H9 (cell line): ENCODE data around the gene BPTF. TPM values are rescaled to one million over a fixed set of nuclear protein-coding genes. Genes with fewer than 3 reads are reported as not detected.
"Not testable (repeated sequence)": the region's sequence is repeated elsewhere in the genome, so short reads cannot be mapped to it uniquely, and the experiment has no call there.

ENCODE experiments used
- DNase-seq: peaks from one replicate; pipeline ENCODE4 v3.0.0-alpha.2; 2017
- H2AFZ ChIP-seq: one replicate; pipeline ENCODE4 v1.6.1; 2013; ENCODE audit warnings: mild to moderate bottlenecking, low read length, control low read depth, moderate library complexity
- H2AK5ac ChIP-seq: 2 replicates; pipeline ENCODE4 v1.6.1; 2013; ENCODE audit warnings: low read length, control low read depth, mixed read lengths; ENCODE audit not compliant: insufficient read length
- H2BK120ac ChIP-seq: one replicate; pipeline ENCODE4 v1.6.1; 2013; ENCODE audit warnings: low read depth, mild to moderate bottlenecking, low read length, control low read depth, inconsistent platforms; ENCODE audit not compliant: poor library complexity, severe bottlenecking
- H2BK12ac ChIP-seq: 2 replicates; pipeline ENCODE4 v1.6.1; 2013; ENCODE audit warnings: low read length, control low read depth, mixed read lengths, low read depth; ENCODE audit not compliant: insufficient read length
- H2BK15ac ChIP-seq: 2 replicates; pipeline ENCODE4 v1.6.1; 2013; ENCODE audit warnings: low read depth, low read length, control low read depth
- H2BK20ac ChIP-seq: one replicate; pipeline ENCODE4 v1.6.1; 2013; ENCODE audit warnings: low read depth, mild to moderate bottlenecking, low read length, control low read depth, inconsistent platforms; ENCODE audit not compliant: poor library complexity, severe bottlenecking
- H2BK5ac ChIP-seq: 2 replicates; pipeline ENCODE4 v1.6.1; 2013; ENCODE audit warnings: low read length, control low read depth, mixed read lengths; ENCODE audit not compliant: insufficient read length
- H3K14ac ChIP-seq: 2 replicates; pipeline ENCODE4 v1.6.1; 2013; ENCODE audit warnings: low read length, control low read depth; ENCODE audit not compliant: insufficient read depth
- H3K18ac ChIP-seq: 2 replicates; pipeline ENCODE4 v1.6.1; 2013; ENCODE audit warnings: low read depth, mild to moderate bottlenecking, mixed read lengths, low read length, control low read depth; ENCODE audit not compliant: insufficient read length
- H3K23ac ChIP-seq: 2 replicates; pipeline ENCODE4 v1.6.1; 2013; ENCODE audit warnings: low read length, control low read depth, mixed read lengths, low read depth; ENCODE audit not compliant: insufficient read length
- H3K23me2 ChIP-seq: 2 replicates; pipeline ENCODE4 v1.6.1; 2013; ENCODE audit warnings: low read depth, mild to moderate bottlenecking, mixed read lengths, low read length, control low read depth; ENCODE audit not compliant: insufficient read length, poor library complexity, severe bottlenecking
- H3K27ac ChIP-seq: 2 replicates; pipeline ENCODE4 v1.5.1; 2013; ENCODE audit warnings: low read length, control low read depth, mixed read lengths, low read depth; ENCODE audit not compliant: insufficient read length
- H3K27me3 ChIP-seq: 2 replicates; pipeline ENCODE4 v1.6.1; 2013; ENCODE audit warnings: low read length, control low read depth, inconsistent platforms; ENCODE audit not compliant: insufficient read depth
- H3K4ac ChIP-seq: 2 replicates; pipeline ENCODE4 v1.6.1; 2013; ENCODE audit warnings: low read depth, mild to moderate bottlenecking, control low read depth, inconsistent platforms, low read length, moderate library complexity
- H3K4me1 ChIP-seq: 2 replicates; pipeline ENCODE4 v1.6.1; 2013; ENCODE audit warnings: low read length, control low read depth, inconsistent platforms; ENCODE audit not compliant: insufficient read depth
- H3K4me2 ChIP-seq: 2 replicates; pipeline ENCODE4 v1.6.1; 2013; ENCODE audit warnings: low read length, control low read depth, mixed read lengths; ENCODE audit not compliant: insufficient read length, insufficient read depth
- H3K56ac ChIP-seq: 2 replicates; pipeline ENCODE4 v1.6.1; 2013; ENCODE audit warnings: low read depth, mild to moderate bottlenecking, mixed read lengths, low read length, control low read depth; ENCODE audit not compliant: insufficient read length
- H3K79me1 ChIP-seq: 2 replicates; pipeline ENCODE4 v1.6.1; 2013; ENCODE audit warnings: low read depth, mild to moderate bottlenecking, moderate library complexity, low read length, control low read depth, inconsistent platforms; ENCODE audit not compliant: insufficient read depth, poor library complexity, severe bottlenecking
- H3K79me2 ChIP-seq: 2 replicates; pipeline ENCODE4 v1.6.1; 2013; ENCODE audit warnings: low read length, control low read depth, inconsistent platforms; ENCODE audit not compliant: insufficient read depth
- H3K9ac ChIP-seq: 2 replicates; pipeline ENCODE4 v1.6.1; 2013; ENCODE audit warnings: low read length, control low read depth, mixed read lengths; ENCODE audit not compliant: insufficient read length; ENCODE audit errors: extremely low read depth
- H3K9me3 ChIP-seq: one replicate; pipeline ENCODE4 v1.6.1; 2013; ENCODE audit warnings: low read depth, low read length, inconsistent platforms; ENCODE audit not compliant: control insufficient read depth
- H3T11ph ChIP-seq: one replicate; pipeline ENCODE4 v1.6.1; 2013; ENCODE audit warnings: mild to moderate bottlenecking, low read length, control low read depth, inconsistent platforms
- H4K20me1 ChIP-seq: one replicate; pipeline ENCODE4 v1.6.1; 2013; ENCODE audit not compliant: control insufficient read depth, insufficient read length, insufficient read depth
- H4K5ac ChIP-seq: 2 replicates; pipeline ENCODE4 v1.6.1; 2013; ENCODE audit warnings: low read depth, mild to moderate bottlenecking, mixed read lengths, low read length, control low read depth; ENCODE audit not compliant: insufficient read length
- H4K8ac ChIP-seq: replicated peaks from 2 replicates; pipeline ENCODE4 v1.6.1; 2013; ENCODE audit warnings: low read length, control low read depth, mixed read lengths, low read depth; ENCODE audit not compliant: insufficient read length
- H4K91ac ChIP-seq: 2 replicates; pipeline ENCODE4 v1.6.1; 2013; ENCODE audit warnings: low read depth, mild to moderate bottlenecking, moderate library complexity, mixed read lengths, low read length, control low read depth; ENCODE audit not compliant: insufficient read length
- H3K27ac Mint-ChIP-seq, 3 experiments: 2 replicates in 2 of 3; 3 replicates in 1 of 3; pipeline ENCODE4 v1.8.0; 2020 to 2021; ENCODE audit warnings: mixed read lengths in 3 of 3, mild to moderate bottlenecking in 1 of 3, moderate library complexity in 1 of 3
- H3K27me3 Mint-ChIP-seq: 2 replicates; pipeline ENCODE4 v1.8.0; 2021; ENCODE audit warnings: low read depth, mild to moderate bottlenecking, moderate library complexity, mixed read lengths
- H3K36me3 Mint-ChIP-seq, 3 experiments: 2 replicates in 2 of 3; 3 replicates in 1 of 3; pipeline ENCODE4 v1.8.0; 2020 to 2021; ENCODE audit warnings: low read depth in 3 of 3, mixed read lengths in 3 of 3; ENCODE audit not compliant: insufficient read depth in 1 of 3
- H3K4me1 Mint-ChIP-seq, 2 experiments: 2 replicates each; pipeline ENCODE4 v1.8.0; 2020; ENCODE audit warnings: mixed read lengths in 2 of 2
- H3K4me3 Mint-ChIP-seq, 2 experiments: 2 replicates in 1 of 2; 3 replicates in 1 of 2; pipeline ENCODE4 v1.8.0; 2020 to 2021; ENCODE audit warnings: mild to moderate bottlenecking in 2 of 2, mixed read lengths in 2 of 2, moderate library complexity in 1 of 2
- H3K9me3 Mint-ChIP-seq, 2 experiments: 2 replicates in 1 of 2; 3 replicates in 1 of 2; pipeline ENCODE4 v1.8.0; 2020; ENCODE audit warnings: mild to moderate bottlenecking in 2 of 2, mixed read lengths in 2 of 2, moderate library complexity in 1 of 2
- WGBS: extraction: QIAGEN DNeasy Blood & Tissue Kit; methylation state at CpG from one replicate; pipeline ENCODE4 v1.1.7; 2013; ENCODE audit warnings: missing lambda C conversion rate, low lambda C conversion rate, mixed read lengths; ENCODE audit not compliant: insufficient read length; ENCODE audit errors: extremely low coverage; 5-methylcytosine and 5-hydroxymethylcytosine counted together
- total RNA-seq: library from RNA; stranded (reverse); gene quantifications from 2 replicates; pipeline ENCODE4 v1.2.1, GENCODE V29; 2021

BPTF gene
- total RNA-seq, 1 experiment from 2014 or later, result 203 TPM

DNA sequence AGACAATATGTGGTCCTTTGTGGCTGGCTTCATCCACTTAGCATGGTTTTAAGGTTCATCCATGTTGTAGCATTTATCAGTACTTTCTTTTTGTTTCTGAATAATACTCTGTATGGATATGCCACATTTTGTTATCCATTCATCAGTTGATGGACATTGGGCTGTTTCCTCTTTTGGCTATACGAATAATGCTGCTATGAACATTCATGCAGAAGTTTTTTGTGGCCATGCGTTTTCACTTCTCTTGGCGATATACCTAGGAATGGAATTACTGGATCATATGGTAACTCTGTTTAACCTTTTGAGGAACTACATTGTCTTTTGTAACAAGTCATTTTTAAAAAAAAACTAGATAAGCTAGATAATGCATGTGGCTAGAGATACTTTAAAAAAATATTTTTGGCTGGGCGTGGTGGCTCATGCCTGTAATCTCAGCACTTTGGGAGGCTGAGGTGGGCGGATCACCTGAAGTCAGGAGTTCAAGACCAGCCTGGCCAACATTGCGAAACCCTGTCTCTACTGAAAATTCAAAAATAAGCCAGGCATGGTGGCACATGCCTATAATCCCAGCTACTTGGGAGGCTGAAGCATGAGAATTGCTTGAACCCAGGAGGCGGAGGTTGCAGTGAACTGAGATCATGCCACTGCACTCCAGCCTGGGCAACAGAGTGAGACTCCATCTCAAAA is 85.0 kb downstream of the BPTF start:
- H3K79me2 ChIP-seq, H2BK20ac ChIP-seq, H3K23ac ChIP-seq, H3T11ph ChIP-seq, H3K4me3 Mint-ChIP-seq, H4K20me1 ChIP-seq, H3K27ac ChIP-seq, H3K14ac ChIP-seq, H3K18ac ChIP-seq, H3K9me3 Mint-ChIP-seq, H3K4ac ChIP-seq, H3K27ac Mint-ChIP-seq, H2AFZ ChIP-seq, H4K5ac ChIP-seq, H3K79me1 ChIP-seq, H2BK5ac ChIP-seq, H2BK12ac ChIP-seq, H2BK120ac ChIP-seq, H3K27me3 ChIP-seq, H3K4me1 Mint-ChIP-seq, DNase-seq, H2AK5ac ChIP-seq, H3K9ac ChIP-seq, H4K8ac ChIP-seq, H3K27me3 Mint-ChIP-seq, H4K91ac ChIP-seq, H3K56ac ChIP-seq, H3K23me2 ChIP-seq, H2BK15ac ChIP-seq, H3K4me2 ChIP-seq, H3K9me3 ChIP-seq, H3K4me1 ChIP-seq: not testable (repeated sequence)
- WGBS, result no CpG with 5 or more reads among the region's 7 CpGs
- H3K36me3 Mint-ChIP-seq, result peaks cover 47 to 94% (median 87%) of the 10 kb centered on the region in 3 experiments
